Panc1 (cell line): ENCODE results near the gene SPRING1. TPM values are rescaled to one million over a fixed set of nuclear protein-coding genes. Genes with fewer than 3 reads are reported as not detected.

Experiments
- ATAC-seq: fragments of 200-7000 bp; cut with Tn5 transposase; 2 replicates; pipeline ENCODE4 v1.9.1; 2020; ENCODE audit warnings: mild to moderate bottlenecking, moderate library complexity
- BruUV-seq: library from RNA; stranded (reverse); fragments of 400-500 nt; replicated peaks from 2 replicates; lab custom pipeline; 2021; lab: Mats Ljungman, UMichigan
- CTCF ChIA-PET: fragments of 300-600 bp; sonication (Branson Sonifier 250); formaldehyde crosslinking; loops from one replicate; lab custom pipeline; 2022; ENCODE audit warnings: antibody characterized with exemption; lab: Charles Lee
- POLR2A ChIA-PET: fragments of 300-600 bp; sonication (Branson Sonifier 250); formaldehyde crosslinking; loops from one replicate; lab custom pipeline; 2022; ENCODE audit warnings: antibody characterized with exemption; lab: Charles Lee
- DNase-seq: peaks from one replicate; pipeline ENCODE4 v3.0.0-alpha.2; 2010; ENCODE audit warnings: low read depth, low spot score
- H3K27ac ChIP-seq: 2 replicates; pipeline ENCODE4 v1.5.1; 2011; ENCODE audit warnings: mild to moderate bottlenecking, low read length, inconsistent platforms
- H3K27me3 ChIP-seq: fragments of 200-500 bp; sonication (Bioruptor generic); 2 replicates; pipeline ENCODE4 v1.6.0; 2014; ENCODE audit warnings: low read length, inconsistent platforms; ENCODE audit not compliant: control insufficient read depth, insufficient read depth
- H3K36me3 ChIP-seq: fragments of 200-500 bp; sonication (Bioruptor generic); 2 replicates; pipeline ENCODE4 v1.5.1; 2014; ENCODE audit warnings: inconsistent platforms, mild to moderate bottlenecking, low read length, moderate library complexity; ENCODE audit not compliant: control insufficient read depth, insufficient read depth
- H3K4me1 ChIP-seq: 2 replicates; pipeline ENCODE4 v1.5.1; 2011; ENCODE audit warnings: inconsistent platforms, mild to moderate bottlenecking, low read length, moderate library complexity; ENCODE audit not compliant: control insufficient read depth, insufficient read depth
- H3K4me3 ChIP-seq, 2 experiments: 2 replicates each; pipeline ENCODE4 v1.5.1; 2011 to 2012; ENCODE audit warnings: low read depth in 2 of 2, low read length in 2 of 2, mild to moderate bottlenecking in 2 of 2, inconsistent platforms in 1 of 2, moderate library complexity in 1 of 2
- H3K9me3 ChIP-seq: fragments of 200-500 bp; sonication (Bioruptor generic); 2 replicates; pipeline ENCODE4 v1.5.1; 2014; ENCODE audit warnings: low read depth, mild to moderate bottlenecking, inconsistent platforms, low read length, moderate library complexity; ENCODE audit not compliant: control insufficient read depth, insufficient read depth
- CTCF ChIP-seq: fragments of 450-650 bp; IDR thresholded peaks from 2 replicates; pipeline ENCODE4 v1.5.1; 2017; ENCODE audit warnings: mild to moderate bottlenecking
- POLR2AphosphoS5 ChIP-seq: IDR thresholded peaks from 2 replicates; pipeline ENCODE4 v1.6.1; 2012; ENCODE audit warnings: mild to moderate bottlenecking, low read depth, low read length, moderate library complexity
- REST ChIP-seq, 2 experiments: IDR thresholded peaks; 2 replicates each; pipeline ENCODE4 v1.6.1; 2011 to 2012; ENCODE audit warnings: low read depth in 2 of 2, control low read depth in 1 of 2, low read length in 1 of 2, mild to moderate bottlenecking in 1 of 2, moderate library complexity in 1 of 2; ENCODE audit not compliant: insufficient read depth in 1 of 2
- SIN3A ChIP-seq: IDR thresholded peaks from 2 replicates; pipeline ENCODE4 v1.6.1; 2012; ENCODE audit warnings: low read depth, mild to moderate bottlenecking, low read length, moderate library complexity, borderline replicate concordance; ENCODE audit not compliant: insufficient read depth
- TCF7L2 ChIP-seq: IDR thresholded peaks from 2 replicates; pipeline ENCODE4 v1.6.1; 2011; ENCODE audit warnings: mild to moderate bottlenecking, low read depth, low read length, inconsistent platforms
- in situ Hi-C: cut with HindIII; loops from 2 replicates; pipeline ENCODE4 v1.10.0; 2016; ENCODE audit warnings: low sequenced_read_pairs, low pct_unique_long_range_greater_than_20kb
- intact Hi-C: fragments of 100-400 bp; cut with micrococcal nuclease; formaldehyde crosslinking; loops from one replicate; pipeline ENCODE4 v1.10.0; 2022; ENCODE audit not compliant: unreplicated experiment
- total RNA-seq: library from RNA; stranded (reverse); gene quantifications from one replicate; pipeline ENCODE4 v1.2.1, GENCODE V29; 2021; ENCODE audit not compliant: unreplicated experiment

The SPRING1 gene
- total RNA-seq, 1 experiment from 2014 or later, result 71.1 TPM

GRCh38 chr12:116771651-116772050, 33.8 kb upstream of the SPRING1 start:
- no peak for DNase-seq
- TF ChIP-seq TCF7L2 (no peak), REST (IDR thresholded peaks at IDR 0.05; ENCODE audit: insufficient read depth in 1 of 2, low read depth in 2 of 2, low read length in 1 of 2) (no peak), SIN3A (no peak), CTCF (no peak), POLR2AphosphoS5 (no peak)
- Histone ChIP-seq H3K4me3 (no peak overlapping the region), H3K9me3 (no peaks in the 10 kb centered on the region), H3K27ac (no peak overlapping the region), H3K27me3 (no peaks in the 10 kb centered on the region), H3K4me1 (no peaks in the 10 kb centered on the region), H3K36me3 (no peaks in the 10 kb centered on the region)
- ATAC-seq, result no peak
- intact Hi-C loops, result no loop called here
- ChIA-PET CTCF (no interaction called here), POLR2A (no interaction called here)
- in situ Hi-C loops, result no loop called here
- no TSS peak for BruUV-seq

- 0 out of 2 replicates have a peak, but pooled peaks cover 2% of the 10 kb centered on the region for H3K4me1 ChIP-seq
- BruUV-seq, result no TSS peak
- POLR2A ChIA-PET, result no interaction called here
- TF ChIP-seq SIN3A, result no peak
- TF ChIP-seq CTCF, result no peak
- no peak for TF ChIP-seq TCF7L2
- no peak for TF ChIP-seq POLR2AphosphoS5
- TF ChIP-seq REST (IDR thresholded peaks at IDR 0.05; ENCODE audit: insufficient read depth in 1 of 2, low read depth in 2 of 2, low read length in 1 of 2), result no peak
- in situ Hi-C loops (no loop called here), intact Hi-C loops (no loop called here)
- no peak overlapping the region for H3K4me3 ChIP-seq
- H3K27me3 ChIP-seq, result no peaks in the 10 kb centered on the region
- H3K27ac ChIP-seq, result no peak overlapping the region
- no peaks in the 10 kb centered on the region for H3K36me3 ChIP-seq
- ATAC-seq (no peak), DNase-seq (no peak)
- CTCF ChIA-PET, result no interaction called here
- no peaks in the 10 kb centered on the region for H3K9me3 ChIP-seq
Observed at GRCh38 chr12:116766746-116767145, 28.9 kb upstream of the SPRING1 start.
